CD14-positive monocyte (primary cell): ENCODE measurements around the gene BTNL2. TPM values are rescaled to one million over a fixed set of nuclear protein-coding genes. Genes with fewer than 3 reads are reported as not detected.
A peak's percentile ranks its signal among the peaks of the same experiment; 100 is the strongest.

ENCODE experiments used
- DNase-seq, 3 donors: peaks; one replicate each; pipeline ENCODE4 v3.0.0-alpha.2; 2011 to 2022
- H2AFZ ChIP-seq: 2 replicates; pipeline ENCODE4 v1.6.0; 2012; ENCODE audit warnings: mild to moderate bottlenecking, low read depth, low read length, inconsistent platforms; ENCODE audit not compliant: insufficient read depth, poor library complexity, severe bottlenecking
- H3K27ac ChIP-seq, 2 donors: 1 replicate in 1 of 2; 2 replicates in 1 of 2; pipeline ENCODE4 v1.5.1; 2012 to 2013; ENCODE audit warnings: low read length in 2 of 2, control low read depth in 1 of 2, inconsistent platforms in 1 of 2, low read depth in 1 of 2, mild to moderate bottlenecking in 1 of 2
- H3K27me3 ChIP-seq, 2 donors: one replicate each; pipeline versions ENCODE4 v1.6.0 to v1.6.1; 2011 to 2013; ENCODE audit warnings: low read length in 2 of 2; ENCODE audit not compliant: control insufficient read depth in 2 of 2, insufficient read depth in 2 of 2
- H3K36me3 ChIP-seq, 2 donors: replicated peaks in 1 of 2; 1 replicate in 1 of 2; 2 replicates in 1 of 2; pipeline versions ENCODE4 v1.5.1 to v1.6.1; 2012 to 2013; ENCODE audit warnings: low read length in 2 of 2, control low read depth in 1 of 2, inconsistent platforms in 1 of 2, mild to moderate bottlenecking in 1 of 2; ENCODE audit not compliant: insufficient read depth in 2 of 2, control insufficient read depth in 1 of 2
- H3K4me1 ChIP-seq, 2 donors: 1 replicate in 1 of 2; 2 replicates in 1 of 2; pipeline versions ENCODE4 v1.5.1 to v1.6.1; 2012 to 2013; ENCODE audit warnings: low read length in 2 of 2, control low read depth in 1 of 2, inconsistent platforms in 1 of 2, mild to moderate bottlenecking in 1 of 2, moderate library complexity in 1 of 2; ENCODE audit not compliant: insufficient read depth in 2 of 2, control insufficient read depth in 1 of 2
- H3K4me2 ChIP-seq: replicated peaks from 2 replicates; pipeline ENCODE3; 2012; ENCODE audit warnings: low read length, moderate library complexity, mild to moderate bottlenecking; ENCODE audit not compliant: poor library complexity, severe bottlenecking; ENCODE audit errors: extremely low read depth
- H3K4me3 ChIP-seq, 3 experiments: fragments of 200-600 bp in 1 of 3; sonication (generic) in 1 of 3; replicated peaks in 1 of 3; 1 replicate in 2 of 3; 2 replicates in 1 of 3; pipeline ENCODE4 v1.5.1; 2011 to 2013; ENCODE audit warnings: low read length in 3 of 3, mild to moderate bottlenecking in 3 of 3, control low read depth in 2 of 3, low read depth in 2 of 3, inconsistent platforms in 1 of 3, moderate library complexity in 1 of 3
- H3K79me2 ChIP-seq: 2 replicates; pipeline ENCODE4 v1.6.0; 2012; ENCODE audit warnings: mild to moderate bottlenecking, control low read depth, inconsistent platforms, low read length, moderate library complexity; ENCODE audit not compliant: insufficient read depth
- H3K9ac ChIP-seq: 2 replicates; pipeline ENCODE4 v1.6.0; 2017; ENCODE audit warnings: low read length, mild to moderate bottlenecking; ENCODE audit not compliant: insufficient read depth, poor library complexity, severe bottlenecking
- H3K9me3 ChIP-seq, 2 donors: replicated peaks in 1 of 2; 1 replicate in 1 of 2; 2 replicates in 1 of 2; pipeline versions ENCODE4 v1.5.1 to v1.6.1; 2012 to 2013; ENCODE audit warnings: low read length in 2 of 2, control low read depth in 1 of 2; ENCODE audit not compliant: control insufficient read depth in 1 of 2, insufficient read depth in 1 of 2
- H4K20me1 ChIP-seq: 2 replicates; pipeline ENCODE4 v1.6.0; 2012; ENCODE audit warnings: mild to moderate bottlenecking, low read length, control low read depth, moderate library complexity; ENCODE audit not compliant: insufficient read depth
- H3K27ac Mint-ChIP-seq, 7 donors: one replicate each; pipeline ENCODE4 v1.8.0; 2020; ENCODE audit warnings: mild to moderate bottlenecking in 7 of 7, mixed read lengths in 7 of 7, moderate library complexity in 6 of 7, inconsistent platforms in 2 of 7
- H3K27me3 Mint-ChIP-seq, 3 donors: one replicate each; pipeline ENCODE4 v1.8.0; 2021 to 2022; ENCODE audit warnings: low read depth in 3 of 3, mild to moderate bottlenecking in 3 of 3, mixed read lengths in 3 of 3, moderate library complexity in 3 of 3, inconsistent platforms in 1 of 3
- H3K36me3 Mint-ChIP-seq, 2 donors: one replicate each; pipeline ENCODE4 v1.8.0; 2020; ENCODE audit warnings: mixed read lengths in 2 of 2, inconsistent platforms in 1 of 2, mild to moderate bottlenecking in 1 of 2
- H3K4me1 Mint-ChIP-seq: one replicate; pipeline ENCODE4 v1.8.0; 2020; ENCODE audit warnings: mild to moderate bottlenecking, mixed read lengths
- H3K4me3 Mint-ChIP-seq, 2 donors: one replicate each; pipeline ENCODE4 v1.8.0; 2020; ENCODE audit warnings: mild to moderate bottlenecking in 2 of 2, mixed read lengths in 2 of 2, moderate library complexity in 1 of 2
- H3K9me3 Mint-ChIP-seq, 7 donors: one replicate each; pipeline ENCODE4 v1.8.0; 2020 to 2022; ENCODE audit warnings: mixed read lengths in 7 of 7, mild to moderate bottlenecking in 6 of 7, moderate library complexity in 6 of 7, inconsistent platforms in 2 of 7
- CTCF ChIP-seq: fragments of 200-600 bp; IDR thresholded peaks from one replicate; pipeline ENCODE4 v1.8.0; 2022; ENCODE audit warnings: antibody characterized with exemption, mild to moderate bottlenecking
- WGBS: methylation state at CpG from one replicate; pipeline ENCODE4 v1.1.5; 2013; ENCODE audit warnings: missing lambda C conversion rate; ENCODE audit not compliant: insufficient coverage; 5-methylcytosine and 5-hydroxymethylcytosine counted together
- intact Hi-C, 2 donors: fragments of 100-400 bp; cut with micrococcal nuclease; formaldehyde crosslinking; loops; one replicate each; pipeline versions ENCODE4 v1.15.0 to v1.15.1; 2023
- polyA plus RNA-seq, 3 donors: library from polyadenylated mRNA; depleted of rRNA in 1 of 3; unstranded in 2 of 3; stranded (reverse) in 1 of 3; fragments of 300-500 nt in 2 of 3; fragments of >200 nt in 1 of 3; fragmentation: Illumina TruSeq in 2 of 3; gene quantifications; 1 replicate in 2 of 3; 2 replicates in 1 of 3; pipeline ENCODE4 v1.2.3, GENCODE V29; 2012 to 2021

BTNL2 gene
- polyA plus RNA-seq, 3 donors, result not detected

- Histone ChIP-seq H3K36me3 (no peaks in the 10 kb centered on the region), H3K27ac (no peak overlapping the region), H3K9me3 (no peaks in the 10 kb centered on the region), H3K4me1 (no peaks in the 10 kb centered on the region), H2AFZ (no peak overlapping the region), H3K79me2 (no peaks in the 10 kb centered on the region), H3K9ac (no peak overlapping the region), H3K27me3 (peaks cover 0 to 7% of the 10 kb centered on the region in 2 donors), H4K20me1 (no peaks in the 10 kb centered on the region), H3K4me2 (no peak overlapping the region), H3K4me3 (no peak overlapping the region)
- Mint-ChIP-seq H3K4me3 (no peak overlapping the region), H3K27ac (peak overlapping the region in 1 of 7 donors; percentile 23), H3K9me3 (peaks cover 0 to 2% (median 0%) of the 10 kb centered on the region in 7 donors), H3K4me1 (peaks cover 1% of the 10 kb centered on the region), H3K36me3 (no peaks in the 10 kb centered on the region), H3K27me3 (peaks cover 6 to 20% (median 13%) of the 10 kb centered on the region in 3 donors)
- no peak for TF ChIP-seq CTCF
- DNase-seq, result no peak
- intact Hi-C loops, result loop anchor here in 1 of 2 donors (10.0 kb wide), 1 partner anchor 462 kb away; no protein-coding TSS in a partner anchor
- 89% methylated on average over 8 of the region's 8 CpGs for WGBS
These were observed 4.2 kb downstream of the BTNL2 start for GRCh38 chr6:32402812-32403211.

GRCh38 chr6:32401284-32401963 lies 5.6 kb downstream of the BTNL2 start:
- Mint-ChIP-seq H3K27me3 (peaks cover 4 to 15% (median 14%) of the 10 kb centered on the region in 3 donors), H3K27ac (no peak overlapping the region), H3K4me1 (peaks cover 1% of the 10 kb centered on the region), H3K9me3 (peaks cover 0 to 2% (median 0%) of the 10 kb centered on the region in 7 donors), H3K4me3 (no peak overlapping the region), H3K36me3 (no peaks in the 10 kb centered on the region)
- H3K4me1 ChIP-seq, result no peaks in the 10 kb centered on the region
- TF ChIP-seq CTCF, result no peak
- DNase-seq, result no peak
- H4K20me1 ChIP-seq, result no peaks in the 10 kb centered on the region
- intact Hi-C loops, result loop anchor here in 1 of 2 donors (10.0 kb wide), 1 partner anchor 463 kb away; no protein-coding TSS in a partner anchor
- H3K4me2 ChIP-seq, result no peak overlapping the region
- peaks cover 0 to 3% of the 10 kb centered on the region in 2 donors for H3K27me3 ChIP-seq
- no peaks in the 10 kb centered on the region for H3K79me2 ChIP-seq
- H2AFZ ChIP-seq, result no peak overlapping the region
- no peaks in the 10 kb centered on the region for H3K9me3 ChIP-seq
- H3K9ac ChIP-seq, result no peak overlapping the region
- 100% methylated on average over 1 of the region's 4 CpGs for WGBS
- no peak overlapping the region for H3K27ac ChIP-seq
- H3K4me3 ChIP-seq, result no peak overlapping the region
- H3K36me3 ChIP-seq, result no peaks in the 10 kb centered on the region
